K562 (cell line): ENCODE results near the gene ADAP2. TPM values are rescaled to one million over a fixed set of nuclear protein-coding genes. Genes with fewer than 3 reads are reported as not detected.

ENCODE experiments used
- ATAC-seq: fragments of 200-7000 bp; cut with Tn5 transposase; 3 replicates; pipeline ENCODE4 v1.9.1; 2020; ENCODE audit warnings: moderate library complexity
- BruUV-seq: library from RNA; stranded (reverse); fragments of 400-500 nt; replicated peaks from 2 replicates; lab custom pipeline; 2021; lab: Mats Ljungman, UMichigan
- CTCF ChIA-PET: fragments of 300-600 bp; formaldehyde crosslinking; extraction: SDS; loops from one replicate; lab custom pipeline; 2021; ENCODE audit warnings: low intra/inter-chr PET ratio; lab: Yijun Ruan, JAX
- POLR2A ChIA-PET: fragments of 300-600, 350-650 bp; sonication (Branson Sonifier 250); formaldehyde crosslinking; extraction: SDS; loops from one replicate; lab custom pipeline; 2021; ENCODE audit warnings: antibody characterized with exemption, inconsistent platforms; lab: Yijun Ruan, JAX
- DNase-seq, 4 experiments: peaks; one replicate each; pipeline versions ENCODE4 v3.0.0 to v3.0.0-alpha.2; 2011 to 2018; ENCODE audit warnings: low spot score in 3 of 4, mixed read lengths in 3 of 4; ENCODE audit errors: extremely low read depth in 1 of 4
- FAIRE-seq: peaks from 2 replicates; lab custom pipeline; 2011; peaks lifted over from hg19 to GRCh38; lab: Jason Lieb, UNC
- H2AFZ ChIP-seq: 2 replicates; pipeline ENCODE4 v1.6.0; 2011; ENCODE audit warnings: low read depth, low read length, control low read depth, inconsistent platforms
- H3K27ac ChIP-seq: fragments of 200-600 bp; 3 replicates; pipeline ENCODE4 v1.8.0; 2011; ENCODE audit warnings: low read depth, mild to moderate bottlenecking, control low read depth, inconsistent platforms, low read length, moderate library complexity, mixed read lengths; ENCODE audit errors: extremely low read depth
- H3K27me3 ChIP-seq, 2 experiments: fragments of 300-600 bp in 1 of 2; 2 replicates in 1 of 2; 3 replicates in 1 of 2; pipeline versions ENCODE4 v1.6.0 to v1.8.0; 2011; ENCODE audit warnings: inconsistent platforms in 2 of 2, low read length in 2 of 2, mild to moderate bottlenecking in 1 of 2, mixed read lengths in 1 of 2, moderate library complexity in 1 of 2; ENCODE audit not compliant: control insufficient read depth in 2 of 2, insufficient read depth in 2 of 2
- H3K36me3 ChIP-seq: fragments of 300-600 bp; 3 replicates; pipeline ENCODE4 v1.8.0; 2011; ENCODE audit warnings: mild to moderate bottlenecking, low read length, inconsistent platforms; ENCODE audit not compliant: control insufficient read depth, insufficient read depth
- H3K4me1 ChIP-seq, 2 experiments: fragments of 200-600 bp in 1 of 2; replicated peaks in 1 of 2; 2 replicates in 1 of 2; 3 replicates in 1 of 2; pipeline versions ENCODE4 v1.5.1 to v1.8.0; 2011; ENCODE audit warnings: inconsistent platforms in 2 of 2, low read length in 2 of 2, mild to moderate bottlenecking in 1 of 2, mixed read lengths in 1 of 2, moderate library complexity in 1 of 2; ENCODE audit not compliant: control insufficient read depth in 2 of 2, insufficient read depth in 2 of 2
- H3K4me2 ChIP-seq: 2 replicates; pipeline ENCODE4 v1.6.1; 2011; ENCODE audit warnings: low read length, control low read depth, inconsistent platforms, mixed read lengths; ENCODE audit not compliant: insufficient read depth
- H3K4me3 ChIP-seq: fragments of 200-600 bp; sonication (generic), shearing (Covaris generic); 2 replicates; pipeline ENCODE4 v1.5.1; 2016; ENCODE audit warnings: control low read depth, inconsistent platforms
- H3K79me2 ChIP-seq: fragments of 200-600 bp; 3 replicates; pipeline ENCODE4 v1.8.0; 2011; ENCODE audit warnings: low read length, inconsistent platforms; ENCODE audit not compliant: control insufficient read depth, insufficient read depth
- H3K9ac ChIP-seq, 2 experiments: 2 replicates each; pipeline versions ENCODE4 v1.6.0 to v1.6.1; 2011; ENCODE audit warnings: low read depth in 2 of 2, low read length in 2 of 2, control low read depth in 1 of 2, inconsistent platforms in 1 of 2, mild to moderate bottlenecking in 1 of 2, mixed read lengths in 1 of 2; ENCODE audit not compliant: insufficient read depth in 1 of 2
- H3K9me1 ChIP-seq: one replicate; pipeline ENCODE4 v1.6.0; 2011; ENCODE audit warnings: inconsistent platforms, mild to moderate bottlenecking, low read length, moderate library complexity; ENCODE audit not compliant: control insufficient read depth, insufficient read depth
- H3K9me3 ChIP-seq: replicated peaks from 2 replicates; pipeline ENCODE4 v1.5.1; 2011; ENCODE audit warnings: low read depth, low read length, inconsistent platforms; ENCODE audit not compliant: control insufficient read depth, insufficient read depth
- H4K20me1 ChIP-seq: replicated peaks from 2 replicates; pipeline ENCODE4 v1.6.1; 2011; ENCODE audit warnings: low read length, inconsistent platforms, mixed read lengths; ENCODE audit not compliant: control insufficient read depth, insufficient read depth
- BRF1 ChIP-seq: IDR thresholded peaks from 3 replicates; pipeline ENCODE4 v1.6.1; 2011; ENCODE audit warnings: borderline replicate concordance, mild to moderate bottlenecking; ENCODE audit not compliant: insufficient read length; ENCODE audit errors: extremely low read depth
- FOXO4 ChIP-seq: fragments of 450-650 bp; formaldehyde crosslinking; IDR thresholded peaks from 2 replicates; pipeline ENCODE4 v1.4.0; 2020; ENCODE audit warnings: mild to moderate bottlenecking, moderate library complexity
- HMBOX1 ChIP-seq: sonication (generic); IDR thresholded peaks from 2 replicates; pipeline ENCODE4 v1.6.1; 2016
- MYBL2 ChIP-seq, 2 experiments: fragments of 450-650 bp in 1 of 2; sonication (generic) in 1 of 2; formaldehyde crosslinking in 1 of 2; IDR thresholded peaks; 2 replicates each; pipeline versions ENCODE4 v1.6.1 to v1.8.1; 2017 to 2022; ENCODE audit warnings: borderline replicate concordance in 1 of 2, inconsistent platforms in 1 of 2, low read depth in 1 of 2, mild to moderate bottlenecking in 1 of 2, missing genetic modification reagents in 1 of 2, moderate library complexity in 1 of 2
- POLR2B ChIP-seq: fragments of 450-650 bp; IDR thresholded peaks from 2 replicates; pipeline ENCODE4 v1.6.1; 2018; ENCODE audit warnings: low read depth; ENCODE audit not compliant: partially characterized antibody
- RAD51 ChIP-seq: fragments of 450-650 bp; IDR thresholded peaks from 2 replicates; pipeline ENCODE4 v1.7.1; 2016; ENCODE audit warnings: low read depth, mild to moderate bottlenecking, borderline replicate concordance
- SOX6 ChIP-seq: fragments of 450-650 bp; IDR thresholded peaks from 2 replicates; pipeline ENCODE4 v1.6.1; 2014; ENCODE audit warnings: mild to moderate bottlenecking
- TAF9B ChIP-seq: fragments of 450-650 bp; IDR thresholded peaks from 2 replicates; pipeline ENCODE4 v1.6.1; 2018; ENCODE audit warnings: mild to moderate bottlenecking; ENCODE audit not compliant: partially characterized antibody
- WHSC1 ChIP-seq: IDR thresholded peaks from one replicate; pipeline ENCODE4 v1.6.1; 2012; ENCODE audit warnings: low read length, control low read depth, inconsistent platforms
- ZFP30 ChIP-seq: fragments of 250-450 bp; sonication (Bioruptor Pico); IDR thresholded peaks from 2 replicates; pipeline ENCODE4 v1.8.0; 2022; ENCODE audit warnings: moderate library complexity, mild to moderate bottlenecking, inconsistent platforms, borderline replicate concordance
- ZNF224 ChIP-seq: sonication (generic); formaldehyde crosslinking; IDR thresholded peaks from 2 replicates; pipeline ENCODE4 v1.8.0; 2022; ENCODE audit warnings: mild to moderate bottlenecking, missing genetic modification reagents
- ZNF274 ChIP-seq: IDR thresholded peaks from 2 replicates; pipeline ENCODE4 v1.6.1; 2011; ENCODE audit warnings: low read depth, mild to moderate bottlenecking, low read length, moderate library complexity, borderline replicate concordance
- ZNF282 ChIP-seq: sonication (generic); formaldehyde crosslinking; IDR thresholded peaks from 2 replicates; pipeline ENCODE4 v1.8.1; 2023; ENCODE audit warnings: missing genetic modification reagents
- WGBS: fragments of 100-300 bp; shearing (Covaris generic); methylation state at CpG from one replicate; pipeline ENCODE4 v1.1.6; 2016; ENCODE audit warnings: low coverage, mixed read lengths; ENCODE audit not compliant: insufficient coverage; ENCODE audit errors: missing lambda C conversion rate; 5-methylcytosine and 5-hydroxymethylcytosine counted together
- in situ Hi-C: fragments of 300-500 bp; cut with MboI; formaldehyde crosslinking; loops from 4 replicates; pipeline ENCODE4 v1.15.0; 2018; ENCODE audit warnings: inconsistent platforms, mixed read lengths
- intact Hi-C: fragments of 100-400 bp; cut with micrococcal nuclease; formaldehyde crosslinking; loops from 2 replicates; pipeline ENCODE4 v1.14.2; 2022
- polyA plus RNA-seq, 8 experiments: library from polyadenylated mRNA; depleted of rRNA in 4 of 8; stranded (reverse) in 5 of 8; unstranded in 3 of 8; fragments of >200 nt; fragmentation: Nextera tagmentation in 2 of 8; fragmentation: Illumina TruSeq in 1 of 8; extraction: Ambion mirVana in 2 of 8; extraction: Trizol in 1 of 8; gene quantifications; 2 replicates each; pipeline versions ENCODE4 v1.2.1 to v1.2.3, GENCODE V29; 2011 to 2014; ENCODE audit warnings: inconsistent platforms in 1 of 8, missing spikeins in 1 of 8
- total RNA-seq, 7 experiments: library from RNA; depleted of rRNA in 6 of 7; stranded (reverse); fragments of >200 nt in 6 of 7; fragmentation: Illumina TruSeq in 2 of 7; extraction: Trizol in 2 of 7; gene quantifications; 2 replicates each; pipeline versions ENCODE4 v1.2.1 to v1.2.3, GENCODE V29; 2011 to 2021; ENCODE audit warnings: low replicate concordance in 1 of 7
- TF ChIP-seq, protein P1 (sequence below): fragments of 250-450 bp; sonication (Bioruptor Pico); IDR thresholded peaks from 2 replicates; pipeline ENCODE4 v1.5.0; 2020; ENCODE audit warnings: mild to moderate bottlenecking

Gene ADAP2
- total and polyA plus RNA-seq, 9 of the 15 experiments (the other 6 are each of a cell fraction or from before 2014, with no cell fraction given) = 0.06 to 0.73 (median 0.23) TPM; not detected in 5

DNA sequence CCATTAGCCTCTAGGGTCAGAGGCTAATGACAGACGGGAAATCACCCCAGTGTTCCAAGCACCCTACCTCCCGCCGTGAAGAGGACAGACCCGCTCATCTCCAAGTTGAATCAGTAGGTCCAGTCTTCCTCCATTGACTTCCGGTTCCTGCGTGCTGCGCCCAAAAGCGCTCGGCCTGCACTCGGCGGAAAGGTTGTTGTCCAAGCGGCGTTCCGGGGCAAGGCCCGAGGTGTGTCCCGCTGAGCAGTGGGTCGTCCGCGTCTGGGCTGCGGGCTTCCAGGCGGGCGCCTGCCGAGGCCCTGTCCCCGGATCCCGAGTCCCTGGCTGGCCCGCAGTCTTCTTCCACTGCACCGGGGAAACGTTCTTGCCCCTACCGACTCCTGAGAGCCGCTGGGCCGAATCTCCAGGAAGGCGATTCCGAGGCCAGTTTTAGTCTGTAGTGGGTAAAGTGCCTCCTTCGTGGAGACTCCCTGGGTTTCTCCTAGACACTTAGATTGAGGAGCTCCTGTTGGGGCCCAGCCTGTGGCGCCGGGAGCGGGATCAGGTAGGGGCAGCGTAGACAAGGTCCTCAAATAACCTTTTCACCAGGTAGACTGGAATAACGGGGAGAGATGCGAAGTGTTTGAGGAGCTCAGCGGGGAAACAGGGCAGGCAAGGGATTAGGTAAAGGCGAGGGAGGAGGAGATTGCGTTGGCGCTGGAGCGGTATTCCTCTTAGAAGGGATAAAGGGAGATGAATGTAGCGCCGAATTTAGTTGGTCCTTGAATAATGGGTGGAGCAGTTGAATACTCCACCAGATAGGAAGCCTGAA is 15.4 kb upstream of the ADAP2 start, which contains the start of gene TEFM:
TSS of gene TEFM (minus strand) at position 138 of the 811 bp plus-strand sequence. CDS start at position 98, 40 bp downstream.
- peak; percentile 78 for FAIRE-seq
- Histone ChIP-seq H3K9me1 (no peaks in the 10 kb centered on the region), H3K27ac (peak within 1 kb of the TSS; percentile 80), H3K4me2 (peak within 1 kb of the TSS; percentile 90), H2AFZ (peak within 1 kb of the TSS; percentile 94), H3K79me2 (peaks cover 36% of the 10 kb centered on the region), H3K4me3 (peak within 1 kb of the TSS; percentile 66), H3K9me3 (no peaks in the 10 kb centered on the region), H3K9ac (peak within 1 kb of the TSS; percentile 88 to 96), H3K36me3 (peaks cover 23% of the 10 kb centered on the region; the same call in 2 of the 3 replicates), H4K20me1 (no peaks in the 10 kb centered on the region), H3K27me3 (no peaks in the 10 kb centered on the region), H3K4me1 (peaks cover 3 to 4% of the 10 kb centered on the region in 2 experiments; a peak in 3 of 5 replicates)
- in situ Hi-C loops (no loop called here), intact Hi-C loops (no loop called here)
- DNase-seq = peak; percentile 82 to 95 (median 86)
- BruUV-seq = TSS peak; percentile 87
- CTCF ChIA-PET = no interaction called here
- WGBS = under 1% methylated on average over 46 of the region's 47 CpGs
- POLR2A ChIA-PET = interaction anchor here (1.0 to 3.0 kb wide), 2 partner anchors 11 to 62 kb away, joined by 3 to 16 read pairs; no protein-coding TSS in a partner anchor
- peak; percentile 96 for ATAC-seq
- TF ChIP-seq RAD51 (no peak), ZNF224 (no peak), HMBOX1 (no peak; the same call in 1 of the 2 replicates), FOXO4 (no peak), ZFP30 (CRISPR knock-in tag) (no peak), TAF9B (peak; percentile 96), WHSC1 (no peak), MYBL2 (IDR thresholded peaks at IDR 0.05; ENCODE audit: low read depth) (no peak), MYBL2 (CRISPR knock-in tag; IDR thresholded peaks at IDR 0.05; ENCODE audit: borderline replicate concordance) (no peak), ZNF274 (no peak), BRF1 (no peak), SOX6 (peak; percentile 53; the same call in 1 of the 2 replicates), ZNF282 (no peak), POLR2B (peak; percentile 86)
- TF ChIP-seq, protein P1, sequence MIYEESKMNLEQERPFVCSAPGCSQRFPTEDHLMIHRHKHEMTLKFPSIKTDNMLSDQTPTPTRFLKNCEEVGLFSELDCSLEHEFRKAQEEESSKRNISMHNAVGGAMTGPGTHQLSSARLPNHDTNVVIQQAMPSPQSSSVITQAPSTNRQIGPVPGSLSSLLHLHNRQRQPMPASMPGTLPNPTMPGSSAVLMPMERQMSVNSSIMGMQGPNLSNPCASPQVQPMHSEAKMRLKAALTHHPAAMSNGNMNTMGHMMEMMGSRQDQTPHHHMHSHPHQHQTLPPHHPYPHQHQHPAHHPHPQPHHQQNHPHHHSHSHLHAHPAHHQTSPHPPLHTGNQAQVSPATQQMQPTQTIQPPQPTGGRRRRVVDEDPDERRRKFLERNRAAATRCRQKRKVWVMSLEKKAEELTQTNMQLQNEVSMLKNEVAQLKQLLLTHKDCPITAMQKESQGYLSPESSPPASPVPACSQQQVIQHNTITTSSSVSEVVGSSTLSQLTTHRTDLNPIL (CRISPR knock-in tag) = no peak
